Measurements from ENCODE around the gene TBC1D22A. TPM values are rescaled to one million over a fixed set of nuclear protein-coding genes. Genes with fewer than 3 reads are reported as not detected.

The TBC1D22A gene
- total and polyA plus RNA-seq, 10 of the 15 experiments (the other 5 are each of a cell fraction or from before 2014, with no cell fraction given): 0.63 to 44.7 (median 27.4) TPM

DNA sequence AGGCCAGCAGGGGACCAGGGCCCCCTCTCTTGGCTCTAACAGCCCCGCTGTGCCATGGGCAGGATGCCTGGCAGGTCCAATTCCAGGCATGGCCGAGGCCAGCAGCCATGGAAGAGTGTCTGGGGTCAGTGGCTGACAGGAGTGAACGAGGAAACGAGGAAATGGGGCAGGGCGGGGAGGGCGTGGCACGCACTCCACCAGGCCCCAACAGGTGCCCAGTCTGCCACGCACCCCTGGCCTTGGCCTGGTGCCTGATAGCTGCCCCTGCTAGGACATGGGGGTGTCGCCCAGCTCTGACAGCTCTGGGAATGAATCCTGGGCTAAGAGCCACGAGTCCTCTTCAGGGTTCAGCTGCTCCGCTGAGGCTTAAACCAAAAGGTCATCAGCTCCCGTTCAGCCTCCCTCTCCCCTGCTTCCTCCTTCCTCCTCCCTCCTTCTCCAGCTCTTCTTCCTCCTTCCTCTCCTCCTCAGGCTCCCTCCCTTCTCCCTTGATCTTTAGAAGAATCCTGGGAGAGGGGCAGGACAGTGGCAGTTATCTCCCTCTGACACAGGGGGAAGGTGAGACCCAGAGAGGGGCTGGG lies 11.5 kb upstream of the TBC1D22A start:
- DNase-seq (ENCODE audit: low read depth, low spot score) (no peak), ATAC-seq (no peak; the same call in 2 of the 3 replicates), FAIRE-seq (no peak)
- Histone ChIP-seq H3K27ac (ENCODE audit: control insufficient read depth, insufficient read depth) (no peak overlapping the region), H3K4me3 (no peak overlapping the region), H4K20me1 (ENCODE audit: control insufficient read depth, insufficient read depth) (no peaks in the 10 kb centered on the region), H3K4me2 (ENCODE audit: control insufficient read depth, insufficient read depth) (no peak overlapping the region), H3K9ac (ENCODE audit: control insufficient read depth, insufficient read depth, low read length) (no peak overlapping the region), H3K4me1 (ENCODE audit: control insufficient read depth, insufficient read depth, low read length) (peaks cover 13% of the 10 kb centered on the region), H3K79me2 (ENCODE audit: control insufficient read depth, insufficient read depth, low read length) (no peaks in the 10 kb centered on the region), H2AFZ (ENCODE audit: control insufficient read depth, low read depth, low read length) (no peak overlapping the region), H3K27me3 (replicated peaks in 1 of 2; ENCODE audit: control insufficient read depth in 2 of 2, insufficient read depth in 2 of 2, low read length in 1 of 2) (no peaks in the 10 kb centered on the region), H3K36me3 (ENCODE audit: control insufficient read depth in 2 of 2, insufficient read depth in 2 of 2, low read length in 1 of 2) (no peaks in the 10 kb centered on the region), H3K9me3 (replicated peaks; ENCODE audit: control insufficient read depth, insufficient read depth, low read length) (no peaks in the 10 kb centered on the region; the same call in 2 of the 3 replicates)
- BruUV-seq (replicated peaks): no TSS peak
- POLR2A ChIA-PET: interaction anchor here (0.5 kb wide), 1 partner anchor 1451 kb away, joined by 3 read pairs; no protein-coding TSS in a partner anchor
- 36% methylated on average over 12 of the region's 12 CpGs for WGBS (ENCODE audit: insufficient coverage, insufficient replicate concordance, low lambda C conversion rate, missing lambda C conversion rate)
- intact Hi-C loops (cut with micrococcal nuclease; ENCODE audit: unreplicated experiment): no loop called here
- in situ Hi-C loops (cut with MboI): loop anchor here (10.0 to 25.0 kb wide), 2 partner anchors 1336 to 1744 kb away; no protein-coding TSS in a partner anchor
- CTCF ChIA-PET: interaction anchor here (1.1 to 1.7 kb wide), 3 partner anchors 8 to 52 kb away, joined by 3 to 11 read pairs (median 6); no protein-coding TSS in a partner anchor
- RAD21 ChIA-PET (ENCODE audit: unreplicated experiment): interaction anchor here (1.2 kb wide), 2 partner anchors 17 to 187 kb away, joined by 3 to 5 read pairs; no protein-coding TSS in a partner anchor
- SMC1A ChIA-PET (ENCODE audit: uncharacterized antibody, unreplicated experiment): interaction anchor here (1.2 to 1.5 kb wide), 2 partner anchors 52 to 188 kb away, joined by 3 read pairs; no protein-coding TSS in a partner anchor
- TF ChIP-seq, protein P1, sequence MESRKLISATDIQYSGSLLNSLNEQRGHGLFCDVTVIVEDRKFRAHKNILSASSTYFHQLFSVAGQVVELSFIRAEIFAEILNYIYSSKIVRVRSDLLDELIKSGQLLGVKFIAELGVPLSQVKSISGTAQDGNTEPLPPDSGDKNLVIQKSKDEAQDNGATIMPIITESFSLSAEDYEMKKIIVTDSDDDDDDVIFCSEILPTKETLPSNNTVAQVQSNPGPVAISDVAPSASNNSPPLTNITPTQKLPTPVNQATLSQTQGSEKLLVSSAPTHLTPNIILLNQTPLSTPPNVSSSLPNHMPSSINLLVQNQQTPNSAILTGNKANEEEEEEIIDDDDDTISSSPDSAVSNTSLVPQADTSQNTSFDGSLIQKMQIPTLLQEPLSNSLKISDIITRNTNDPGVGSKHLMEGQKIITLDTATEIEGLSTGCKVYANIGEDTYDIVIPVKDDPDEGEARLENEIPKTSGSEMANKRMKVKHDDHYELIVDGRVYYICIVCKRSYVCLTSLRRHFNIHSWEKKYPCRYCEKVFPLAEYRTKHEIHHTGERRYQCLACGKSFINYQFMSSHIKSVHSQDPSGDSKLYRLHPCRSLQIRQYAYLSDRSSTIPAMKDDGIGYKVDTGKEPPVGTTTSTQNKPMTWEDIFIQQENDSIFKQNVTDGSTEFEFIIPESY (IDR thresholded peaks at IDR 0.05): no peak
- no peak for TF ChIP-seq SREBF1 (IDR thresholded peaks at IDR 0.05; ENCODE audit: low read length)
- no peak for TF ChIP-seq ZZZ3 (IDR thresholded peaks at IDR 0.05; ENCODE audit: control insufficient read depth, insufficient read length, low read depth)
- no peak for TF ChIP-seq BCL11A (IDR thresholded peaks at IDR 0.05; ENCODE audit: low read depth, low read length)
- TF ChIP-seq, protein P2, sequence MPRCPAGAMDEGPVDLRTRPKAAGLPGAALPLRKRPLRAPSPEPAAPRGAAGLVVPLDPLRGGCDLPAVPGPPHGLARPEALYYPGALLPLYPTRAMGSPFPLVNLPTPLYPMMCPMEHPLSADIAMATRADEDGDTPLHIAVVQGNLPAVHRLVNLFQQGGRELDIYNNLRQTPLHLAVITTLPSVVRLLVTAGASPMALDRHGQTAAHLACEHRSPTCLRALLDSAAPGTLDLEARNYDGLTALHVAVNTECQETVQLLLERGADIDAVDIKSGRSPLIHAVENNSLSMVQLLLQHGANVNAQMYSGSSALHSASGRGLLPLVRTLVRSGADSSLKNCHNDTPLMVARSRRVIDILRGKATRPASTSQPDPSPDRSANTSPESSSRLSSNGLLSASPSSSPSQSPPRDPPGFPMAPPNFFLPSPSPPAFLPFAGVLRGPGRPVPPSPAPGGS (IDR thresholded peaks at IDR 0.05; ENCODE audit: borderline replicate concordance, insufficient read depth, low read depth, low read length, poor library complexity, severe bottlenecking): no peak
- no peak for TF ChIP-seq SPI1 (IDR thresholded peaks at IDR 0.05; ENCODE audit: borderline replicate concordance, insufficient read depth, low read depth, low read length)
- no peak for TF ChIP-seq RBBP5 (conservative IDR thresholded peaks at IDR 0.05)
- no peak for TF ChIP-seq CREB1 (IDR thresholded peaks at IDR 0.05; ENCODE audit: low read depth)
- TF ChIP-seq JUNB (IDR thresholded peaks at IDR 0.05): no peak
- no peak for TF ChIP-seq FOXM1 (IDR thresholded peaks at IDR 0.05; ENCODE audit: low read depth, low read length)
- no peak for TF ChIP-seq POLR2A (IDR thresholded peaks at IDR 0.05; ENCODE audit: low read depth, low read length)
- TF ChIP-seq, protein P3, sequence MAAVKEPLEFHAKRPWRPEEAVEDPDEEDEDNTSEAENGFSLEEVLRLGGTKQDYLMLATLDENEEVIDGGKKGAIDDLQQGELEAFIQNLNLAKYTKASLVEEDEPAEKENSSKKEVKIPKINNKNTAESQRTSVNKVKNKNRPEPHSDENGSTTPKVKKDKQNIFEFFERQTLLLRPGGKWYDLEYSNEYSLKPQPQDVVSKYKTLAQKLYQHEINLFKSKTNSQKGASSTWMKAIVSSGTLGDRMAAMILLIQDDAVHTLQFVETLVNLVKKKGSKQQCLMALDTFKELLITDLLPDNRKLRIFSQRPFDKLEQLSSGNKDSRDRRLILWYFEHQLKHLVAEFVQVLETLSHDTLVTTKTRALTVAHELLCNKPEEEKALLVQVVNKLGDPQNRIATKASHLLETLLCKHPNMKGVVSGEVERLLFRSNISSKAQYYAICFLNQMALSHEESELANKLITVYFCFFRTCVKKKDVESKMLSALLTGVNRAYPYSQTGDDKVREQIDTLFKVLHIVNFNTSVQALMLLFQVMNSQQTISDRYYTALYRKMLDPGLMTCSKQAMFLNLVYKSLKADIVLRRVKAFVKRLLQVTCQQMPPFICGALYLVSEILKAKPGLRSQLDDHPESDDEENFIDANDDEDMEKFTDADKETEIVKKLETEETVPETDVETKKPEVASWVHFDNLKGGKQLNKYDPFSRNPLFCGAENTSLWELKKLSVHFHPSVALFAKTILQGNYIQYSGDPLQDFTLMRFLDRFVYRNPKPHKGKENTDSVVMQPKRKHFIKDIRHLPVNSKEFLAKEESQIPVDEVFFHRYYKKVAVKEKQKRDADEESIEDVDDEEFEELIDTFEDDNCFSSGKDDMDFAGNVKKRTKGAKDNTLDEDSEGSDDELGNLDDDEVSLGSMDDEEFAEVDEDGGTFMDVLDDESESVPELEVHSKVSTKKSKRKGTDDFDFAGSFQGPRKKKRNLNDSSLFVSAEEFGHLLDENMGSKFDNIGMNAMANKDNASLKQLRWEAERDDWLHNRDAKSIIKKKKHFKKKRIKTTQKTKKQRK (IDR thresholded peaks at IDR 0.05; ENCODE audit: low read depth, low read length): no peak
- TF ChIP-seq IKZF2 (IDR thresholded peaks at IDR 0.05): no peak
- TF ChIP-seq WRNIP1 (IDR thresholded peaks at IDR 0.05; ENCODE audit: borderline replicate concordance, low read depth, low read length): no peak
- TF ChIP-seq, protein P4, sequence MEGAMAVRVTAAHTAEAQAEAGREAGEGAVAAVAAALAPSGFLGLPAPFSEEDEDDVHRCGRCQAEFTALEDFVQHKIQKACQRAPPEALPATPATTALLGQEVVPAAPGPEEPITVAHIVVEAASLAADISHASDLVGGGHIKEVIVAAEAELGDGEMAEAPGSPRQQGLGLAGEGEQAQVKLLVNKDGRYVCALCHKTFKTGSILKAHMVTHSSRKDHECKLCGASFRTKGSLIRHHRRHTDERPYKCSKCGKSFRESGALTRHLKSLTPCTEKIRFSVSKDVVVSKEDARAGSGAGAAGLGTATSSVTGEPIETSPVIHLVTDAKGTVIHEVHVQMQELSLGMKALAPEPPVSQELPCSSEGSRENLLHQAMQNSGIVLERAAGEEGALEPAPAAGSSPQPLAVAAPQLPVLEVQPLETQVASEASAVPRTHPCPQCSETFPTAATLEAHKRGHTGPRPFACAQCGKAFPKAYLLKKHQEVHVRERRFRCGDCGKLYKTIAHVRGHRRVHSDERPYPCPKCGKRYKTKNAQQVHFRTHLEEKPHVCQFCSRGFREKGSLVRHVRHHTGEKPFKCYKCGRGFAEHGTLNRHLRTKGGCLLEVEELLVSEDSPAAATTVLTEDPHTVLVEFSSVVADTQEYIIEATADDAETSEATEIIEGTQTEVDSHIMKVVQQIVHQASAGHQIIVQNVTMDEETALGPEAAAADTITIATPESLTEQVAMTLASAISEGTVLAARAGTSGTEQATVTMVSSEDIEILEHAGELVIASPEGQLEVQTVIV (IDR thresholded peaks at IDR 0.05; ENCODE audit: borderline replicate concordance, partially characterized antibody): no peak

Measured in GM12878 (cell line).